IMR-90 (cell line): ENCODE data around the gene CAB39. TPM values are rescaled to one million over a fixed set of nuclear protein-coding genes. Genes with fewer than 3 reads are reported as not detected.

ENCODE experiments used
- ATAC-seq: fragments of 200-7000 bp; cut with Tn5 transposase; 2 replicates; pipeline ENCODE4 v1.9.1; 2020; ENCODE audit warnings: low read depth, mild to moderate bottlenecking, moderate library complexity
- BruUV-seq: library from RNA; stranded (reverse); fragments of 400-500 nt; replicated peaks from 2 replicates; lab custom pipeline; 2021; lab: Mats Ljungman, UMichigan
- CTCF ChIA-PET: fragments of 300-600 bp; formaldehyde crosslinking; extraction: SDS; loops from one replicate; lab custom pipeline; 2021; ENCODE audit warnings: antibody characterized with exemption; lab: Yijun Ruan, JAX
- POLR2A ChIA-PET: fragments of 300-600 bp; sonication (Branson Sonifier 250); formaldehyde crosslinking; loops from one replicate; lab custom pipeline; 2022; ENCODE audit warnings: antibody characterized with exemption; ENCODE audit not compliant: unreplicated experiment; lab: Charles Lee
- DNase-seq: peaks from one replicate; pipeline ENCODE4 v3.0.0; 2013
- H2AFZ ChIP-seq: replicated peaks from 2 replicates; pipeline ENCODE3; 2013; ENCODE audit warnings: low read length, mild to moderate bottlenecking; ENCODE audit not compliant: poor library complexity
- H2AK5ac ChIP-seq: 2 replicates; pipeline ENCODE4 v1.6.1; 2013; ENCODE audit warnings: low read depth, low read length, inconsistent platforms
- H2AK9ac ChIP-seq: replicated peaks from 2 replicates; pipeline ENCODE3; 2013; ENCODE audit warnings: mild to moderate bottlenecking, low read depth, low read length, moderate library complexity; ENCODE audit not compliant: poor library complexity
- H2BK120ac ChIP-seq: 2 replicates; pipeline ENCODE4 v1.6.1; 2013; ENCODE audit warnings: low read depth, low read length, inconsistent platforms
- H2BK15ac ChIP-seq: 3 replicates; pipeline ENCODE4 v1.6.1; 2013; ENCODE audit warnings: low read depth, low read length, inconsistent platforms
- H2BK20ac ChIP-seq: 2 replicates; pipeline ENCODE4 v1.6.1; 2013; ENCODE audit warnings: low read depth, mild to moderate bottlenecking, inconsistent platforms, low read length, moderate library complexity
- H2BK5ac ChIP-seq: 2 replicates; pipeline ENCODE4 v1.6.1; 2013; ENCODE audit warnings: mild to moderate bottlenecking, low read depth, low read length, inconsistent platforms; ENCODE audit not compliant: poor library complexity, severe bottlenecking
- H3K14ac ChIP-seq: replicated peaks from 2 replicates; pipeline ENCODE4 v1.6.1; 2013; ENCODE audit warnings: low read depth, low read length, inconsistent platforms
- H3K18ac ChIP-seq: 2 replicates; pipeline ENCODE4 v1.6.1; 2013; ENCODE audit warnings: low read depth, low read length, control low read depth
- H3K23ac ChIP-seq: 2 replicates; pipeline ENCODE4 v1.6.1; 2013; ENCODE audit warnings: low read depth, low read length, inconsistent platforms
- H3K27ac ChIP-seq: 2 replicates; pipeline ENCODE4 v1.5.1; 2013; ENCODE audit warnings: mild to moderate bottlenecking, control low read depth, low read length; ENCODE audit not compliant: insufficient read depth
- H3K27me3 ChIP-seq: 2 replicates; pipeline ENCODE4 v1.6.1; 2013; ENCODE audit warnings: low read length; ENCODE audit not compliant: control insufficient read depth, insufficient read depth
- H3K36me3 ChIP-seq: 2 replicates; pipeline ENCODE4 v1.6.1; 2013; ENCODE audit warnings: low read length, mixed read lengths; ENCODE audit not compliant: control insufficient read depth, insufficient read depth
- H3K4ac ChIP-seq: 2 replicates; pipeline ENCODE4 v1.6.1; 2013; ENCODE audit warnings: low read depth, low read length, inconsistent platforms
- H3K4me1 ChIP-seq: 2 replicates; pipeline ENCODE4 v1.6.1; 2013; ENCODE audit warnings: low read length, mixed read lengths; ENCODE audit not compliant: control insufficient read depth, insufficient read depth
- H3K4me2 ChIP-seq: 2 replicates; pipeline ENCODE4 v1.6.1; 2013; ENCODE audit warnings: low read depth, mild to moderate bottlenecking, control low read depth, low read length, moderate library complexity
- H3K4me3 ChIP-seq: 2 replicates; pipeline ENCODE4 v1.5.1; 2013; ENCODE audit warnings: low read depth, mild to moderate bottlenecking, control low read depth, low read length, moderate library complexity; ENCODE audit not compliant: insufficient read depth
- H3K56ac ChIP-seq: 2 replicates; pipeline ENCODE4 v1.6.1; 2013; ENCODE audit warnings: low read length, inconsistent platforms; ENCODE audit not compliant: insufficient read depth; ENCODE audit errors: extremely low read depth
- H3K79me1 ChIP-seq, 2 experiments: 2 replicates each; pipeline ENCODE4 v1.6.1; 2013; ENCODE audit warnings: low read length in 2 of 2, inconsistent platforms in 1 of 2, low read depth in 1 of 2
- H3K9ac ChIP-seq: 2 replicates; pipeline ENCODE4 v1.6.1; 2013; ENCODE audit warnings: low read depth, low read length, control low read depth
- H3K9me1 ChIP-seq: 2 replicates; pipeline ENCODE4 v1.6.1; 2013; ENCODE audit warnings: low read length, inconsistent platforms; ENCODE audit not compliant: insufficient read depth
- H3K9me3 ChIP-seq: 2 replicates; pipeline ENCODE4 v1.6.1; 2013; ENCODE audit warnings: low read length; ENCODE audit not compliant: control insufficient read depth, insufficient read depth
- H4K20me1 ChIP-seq: 2 replicates; pipeline ENCODE4 v1.6.1; 2013; ENCODE audit warnings: low read length, inconsistent platforms; ENCODE audit not compliant: insufficient read depth
- H4K5ac ChIP-seq: 2 replicates; pipeline ENCODE4 v1.6.1; 2013; ENCODE audit warnings: mild to moderate bottlenecking, low read depth, low read length, control low read depth
- H4K8ac ChIP-seq, 2 experiments: 2 replicates each; pipeline ENCODE4 v1.6.1; 2013; ENCODE audit warnings: low read depth in 2 of 2, low read length in 2 of 2, control low read depth in 1 of 2, inconsistent platforms in 1 of 2
- H4K91ac ChIP-seq: 2 replicates; pipeline ENCODE4 v1.6.1; 2013; ENCODE audit warnings: low read depth, low read length, inconsistent platforms; ENCODE audit not compliant: insufficient read depth
- BHLHE40 ChIP-seq: fragments of 150-350 bp; IDR thresholded peaks from 2 replicates; pipeline ENCODE4 v1.6.1; 2016; ENCODE audit warnings: mild to moderate bottlenecking, low read depth, low read length
- CEBPB ChIP-seq: IDR thresholded peaks from 2 replicates; pipeline ENCODE4 v1.6.1; 2012; ENCODE audit warnings: low read depth, low read length, improper control_type of control experiment
- CHD1 ChIP-seq: IDR thresholded peaks from 2 replicates; pipeline ENCODE4 v1.6.1; 2012; ENCODE audit warnings: low read depth, low read length, improper control_type of control experiment
- FOS ChIP-seq: fragments of 150-350 bp; IDR thresholded peaks from 2 replicates; pipeline ENCODE4 v1.6.1; 2016; ENCODE audit warnings: low read depth, low read length
- MAFK ChIP-seq: IDR thresholded peaks from 2 replicates; pipeline ENCODE4 v1.6.1; 2012; ENCODE audit warnings: low read depth, low read length, improper control_type of control experiment
- MXI1 ChIP-seq: IDR thresholded peaks from 2 replicates; pipeline ENCODE4 v1.6.1; 2012; ENCODE audit warnings: low read depth, mild to moderate bottlenecking, low read length, moderate library complexity, borderline replicate concordance
- NFE2L2 ChIP-seq: fragments of 150-350 bp; IDR thresholded peaks from 2 replicates; pipeline ENCODE4 v1.6.1; 2016; ENCODE audit warnings: low read depth, mild to moderate bottlenecking, low read length
- POLR2A ChIP-seq: IDR thresholded peaks from 2 replicates; pipeline ENCODE4 v1.6.1; 2012; ENCODE audit warnings: mild to moderate bottlenecking, low read depth, low read length
- RAD21 ChIP-seq: IDR thresholded peaks from 2 replicates; pipeline ENCODE4 v1.6.1; 2012; ENCODE audit warnings: low read length, improper control_type of control experiment
- RCOR1 ChIP-seq: IDR thresholded peaks from 2 replicates; pipeline ENCODE4 v1.6.1; 2012; ENCODE audit warnings: mild to moderate bottlenecking, low read length, improper control_type of control experiment; ENCODE audit not compliant: insufficient replicate concordance
- RFX5 ChIP-seq: IDR thresholded peaks from 2 replicates; pipeline ENCODE4 v1.8.0; 2012; ENCODE audit warnings: low read depth, mild to moderate bottlenecking, low read length, moderate library complexity
- SMC3 ChIP-seq: fragments of 150-350 bp; IDR thresholded peaks from 2 replicates; pipeline ENCODE4 v1.6.1; 2016; ENCODE audit warnings: low read depth, mild to moderate bottlenecking, antibody characterized with exemption, low read length, moderate library complexity
- WGBS, 2 experiments: methylation state at CpG; one replicate each; pipeline versions ENCODE4 v1.1.5 to v1.1.7; 2013; ENCODE audit warnings: missing lambda C conversion rate in 2 of 2; ENCODE audit not compliant: insufficient read length in 1 of 2; ENCODE audit errors: extremely low coverage in 2 of 2; 5-methylcytosine and 5-hydroxymethylcytosine counted together
- dilution Hi-C: fragments of 300-500 bp; cut with HindIII; formaldehyde crosslinking; loops from one replicate; pipeline ENCODE4 v1.14.3; 2018; ENCODE audit warnings: low sequenced_read_pairs; ENCODE audit not compliant: unreplicated experiment
- in situ Hi-C: fragments of 300-500 bp; cut with MboI; formaldehyde crosslinking; loops from 3 replicates; pipeline ENCODE4 v1.14.3; 2019; ENCODE audit warnings: low sequenced_read_pairs, inconsistent platforms, mixed read lengths
- intact Hi-C: fragments of 100-400 bp; cut with micrococcal nuclease; formaldehyde crosslinking; loops from 2 replicates; pipeline ENCODE4 v1.10.0; 2022
- polyA plus RNA-seq, 3 experiments: library from polyadenylated mRNA; depleted of rRNA; stranded (reverse); fragments of >200 nt; gene quantifications; 2 replicates each; pipeline ENCODE4 v1.2.3, GENCODE V29; 2012; ENCODE audit warnings: low replicate concordance in 1 of 3
- total RNA-seq: library from RNA; depleted of rRNA; stranded (reverse); fragments of >200 nt; gene quantifications from 2 replicates; pipeline ENCODE4 v1.2.3, GENCODE V29; 2012
- TF ChIP-seq, protein P1 (sequence below): fragments of 150-350 bp; IDR thresholded peaks from 2 replicates; pipeline ENCODE4 v1.6.1; 2016; ENCODE audit warnings: low read depth, mild to moderate bottlenecking, low read length, moderate library complexity, borderline replicate concordance
- TF ChIP-seq, protein P2 (sequence below): conservative IDR thresholded peaks from 2 replicates; pipeline ENCODE4 v1.5.1; 2012; ENCODE audit warnings: mild to moderate bottlenecking, low read depth, low read length, improper control_type of control experiment
- TF ChIP-seq, protein P3 (sequence below): fragments of 150-350 bp; IDR thresholded peaks from 2 replicates; pipeline ENCODE4 v1.6.1; 2017; ENCODE audit warnings: mild to moderate bottlenecking, antibody characterized with exemption, low read length, low read depth

The CAB39 gene
- total and polyA plus RNA-seq, 2 of the 4 experiments (the other 2 are of a cell fraction), result 38.2 to 71.7 TPM

DNA sequence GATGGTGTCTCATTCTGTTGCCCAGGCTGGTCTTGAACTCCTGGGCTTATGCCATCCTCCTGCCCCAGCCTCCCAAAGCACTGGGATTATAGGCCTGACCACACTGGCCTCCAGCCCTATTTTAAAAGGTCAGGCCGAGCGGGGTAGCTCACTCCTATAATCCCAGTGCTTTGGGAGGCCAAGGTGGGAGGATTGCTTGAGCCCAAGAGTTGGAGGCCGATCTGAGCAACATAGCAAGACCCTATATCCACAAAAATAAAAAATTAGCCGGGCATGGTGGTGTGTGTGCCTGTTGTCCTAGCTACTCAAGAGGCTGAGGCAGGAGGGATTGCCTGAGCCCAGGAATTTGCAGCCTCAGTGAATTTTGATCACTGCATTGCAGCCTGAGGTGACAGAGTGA is 3.9 kb downstream of the CAB39 start:
- no peak overlapping the region for H3K4me2 ChIP-seq
- no peak overlapping the region for H3K4ac ChIP-seq
- H2BK120ac ChIP-seq, result no peak overlapping the region
- H3K9me3 ChIP-seq, result no peaks in the 10 kb centered on the region
- no TSS peak for BruUV-seq
- no peak overlapping the region for H4K91ac ChIP-seq
- no peak overlapping the region for H3K27ac ChIP-seq
- H2BK15ac ChIP-seq, result no peak overlapping the region
- H3K9me1 ChIP-seq, result peaks cover 17% of the 10 kb centered on the region
- no peak overlapping the region for H3K23ac ChIP-seq
- H2BK5ac ChIP-seq, result no peak overlapping the region
- ATAC-seq (no peak), DNase-seq (no peak)
- no peak for TF ChIP-seq POLR2A
- TF ChIP-seq RAD21, result no peak
- TF ChIP-seq CHD1, result no peak
- no peak for TF ChIP-seq SMC3
- TF ChIP-seq MAFK, result no peak
- no peak for TF ChIP-seq BHLHE40
- TF ChIP-seq MXI1, result no peak
- TF ChIP-seq, protein P1, sequence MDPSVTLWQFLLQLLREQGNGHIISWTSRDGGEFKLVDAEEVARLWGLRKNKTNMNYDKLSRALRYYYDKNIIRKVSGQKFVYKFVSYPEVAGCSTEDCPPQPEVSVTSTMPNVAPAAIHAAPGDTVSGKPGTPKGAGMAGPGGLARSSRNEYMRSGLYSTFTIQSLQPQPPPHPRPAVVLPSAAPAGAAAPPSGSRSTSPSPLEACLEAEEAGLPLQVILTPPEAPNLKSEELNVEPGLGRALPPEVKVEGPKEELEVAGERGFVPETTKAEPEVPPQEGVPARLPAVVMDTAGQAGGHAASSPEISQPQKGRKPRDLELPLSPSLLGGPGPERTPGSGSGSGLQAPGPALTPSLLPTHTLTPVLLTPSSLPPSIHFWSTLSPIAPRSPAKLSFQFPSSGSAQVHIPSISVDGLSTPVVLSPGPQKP, result no peak
- no peak for TF ChIP-seq RFX5
- TF ChIP-seq CEBPB, result no peak
- TF ChIP-seq FOS, result no peak
- TF ChIP-seq, protein P2, sequence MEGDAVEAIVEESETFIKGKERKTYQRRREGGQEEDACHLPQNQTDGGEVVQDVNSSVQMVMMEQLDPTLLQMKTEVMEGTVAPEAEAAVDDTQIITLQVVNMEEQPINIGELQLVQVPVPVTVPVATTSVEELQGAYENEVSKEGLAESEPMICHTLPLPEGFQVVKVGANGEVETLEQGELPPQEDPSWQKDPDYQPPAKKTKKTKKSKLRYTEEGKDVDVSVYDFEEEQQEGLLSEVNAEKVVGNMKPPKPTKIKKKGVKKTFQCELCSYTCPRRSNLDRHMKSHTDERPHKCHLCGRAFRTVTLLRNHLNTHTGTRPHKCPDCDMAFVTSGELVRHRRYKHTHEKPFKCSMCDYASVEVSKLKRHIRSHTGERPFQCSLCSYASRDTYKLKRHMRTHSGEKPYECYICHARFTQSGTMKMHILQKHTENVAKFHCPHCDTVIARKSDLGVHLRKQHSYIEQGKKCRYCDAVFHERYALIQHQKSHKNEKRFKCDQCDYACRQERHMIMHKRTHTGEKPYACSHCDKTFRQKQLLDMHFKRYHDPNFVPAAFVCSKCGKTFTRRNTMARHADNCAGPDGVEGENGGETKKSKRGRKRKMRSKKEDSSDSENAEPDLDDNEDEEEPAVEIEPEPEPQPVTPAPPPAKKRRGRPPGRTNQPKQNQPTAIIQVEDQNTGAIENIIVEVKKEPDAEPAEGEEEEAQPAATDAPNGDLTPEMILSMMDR, result no peak
- TF ChIP-seq, protein P3, sequence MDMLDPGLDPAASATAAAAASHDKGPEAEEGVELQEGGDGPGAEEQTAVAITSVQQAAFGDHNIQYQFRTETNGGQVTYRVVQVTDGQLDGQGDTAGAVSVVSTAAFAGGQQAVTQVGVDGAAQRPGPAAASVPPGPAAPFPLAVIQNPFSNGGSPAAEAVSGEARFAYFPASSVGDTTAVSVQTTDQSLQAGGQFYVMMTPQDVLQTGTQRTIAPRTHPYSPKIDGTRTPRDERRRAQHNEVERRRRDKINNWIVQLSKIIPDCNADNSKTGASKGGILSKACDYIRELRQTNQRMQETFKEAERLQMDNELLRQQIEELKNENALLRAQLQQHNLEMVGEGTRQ, result no peak
- no peak for TF ChIP-seq NFE2L2
- TF ChIP-seq RCOR1, result no peak
- H3K56ac ChIP-seq, result no peak overlapping the region
- dilution Hi-C loops (no loop called here), intact Hi-C loops (loop anchor here (5.0 kb wide), 1 partner anchor 41 kb away; no protein-coding TSS in a partner anchor), in situ Hi-C loops (loop anchor here (5.0 kb wide), 1 partner anchor 91 kb away; no protein-coding TSS in a partner anchor)
- H3K14ac ChIP-seq, result no peak overlapping the region
- no peak overlapping the region for H3K9ac ChIP-seq
- peaks cover 20% of the 10 kb centered on the region for H3K4me1 ChIP-seq
- peaks cover 4% of the 10 kb centered on the region for H3K36me3 ChIP-seq
- H2AFZ ChIP-seq, result no peak overlapping the region
- H2AK9ac ChIP-seq, result no peak overlapping the region
- peaks cover 75% of the 10 kb centered on the region for H4K20me1 ChIP-seq
- no peak overlapping the region for H3K4me3 ChIP-seq
- WGBS, 2 experiments, result no CpG with 5 or more reads among the region's 4 CpGs
- no peak overlapping the region for H2AK5ac ChIP-seq
- H4K5ac ChIP-seq, result no peak overlapping the region
- CTCF ChIA-PET, result no interaction called here
- no peaks in the 10 kb centered on the region for H3K27me3 ChIP-seq
- no peak overlapping the region for H3K18ac ChIP-seq
- H4K8ac ChIP-seq, result no peak overlapping the region
- POLR2A ChIA-PET, result no interaction called here
- H2BK20ac ChIP-seq, result no peak overlapping the region
- H3K79me1 ChIP-seq, result peaks cover 5 to 48% of the 10 kb centered on the region in 2 experiments; a peak in 3 of 4 replicates
